Measurements from ENCODE around the gene MPHOSPH10. TPM values are rescaled to one million over a fixed set of nuclear protein-coding genes. Genes with fewer than 3 reads are reported as not detected.
A peak's percentile ranks its signal among the peaks of the same experiment; 100 is the strongest.
"Not testable (repeated sequence)": the region's sequence is repeated elsewhere in the genome, so short reads cannot be mapped to it uniquely, and the experiment has no call there.

Gene MPHOSPH10
- total RNA-seq, 1 experiment from 2014 or later: 26.6 TPM

- DNase-seq (ENCODE audit: low read depth): peak; percentile 30
Observed at GRCh38 chr2:71122387-71123298, 7.8 kb upstream of the MPHOSPH10 start.

DNA sequence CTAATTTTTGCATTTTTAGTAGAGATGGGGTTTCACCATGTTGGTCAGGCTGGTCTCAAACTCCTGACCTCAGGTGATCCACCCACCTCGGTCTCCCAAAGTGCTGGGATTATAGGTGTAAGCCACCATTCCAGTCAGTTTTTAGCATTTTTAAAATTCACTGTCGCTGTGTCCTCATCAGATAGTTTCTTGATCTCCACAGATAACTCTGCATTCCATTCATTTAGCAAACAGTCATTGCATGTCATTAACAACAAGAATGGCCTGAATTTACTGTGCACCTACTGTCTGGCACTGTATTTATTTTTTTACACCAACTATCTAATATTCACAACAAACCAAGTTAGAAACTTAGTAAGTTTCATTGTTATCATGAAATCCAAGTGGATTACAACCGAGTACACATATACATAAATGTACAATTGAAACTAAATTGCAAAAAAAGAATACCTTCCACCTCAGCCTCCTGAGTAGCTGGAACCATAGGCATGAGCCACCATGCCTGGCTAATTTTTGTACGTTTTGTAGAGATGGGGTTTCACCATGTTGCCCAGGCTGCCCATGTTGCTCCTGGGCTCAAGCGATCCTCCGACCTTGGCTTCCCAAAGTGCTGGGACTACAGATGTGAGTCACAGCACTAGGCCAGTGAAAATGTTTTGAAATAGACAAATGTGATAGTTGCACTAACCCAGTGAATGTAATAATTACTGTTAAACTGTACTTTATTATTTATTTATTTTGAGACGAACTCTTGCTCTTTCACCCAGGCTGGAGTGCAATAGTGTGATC lies 4.7 kb upstream of the MPHOSPH10 start:
- no peak for DNase-seq (ENCODE audit: low read depth)

DNA sequence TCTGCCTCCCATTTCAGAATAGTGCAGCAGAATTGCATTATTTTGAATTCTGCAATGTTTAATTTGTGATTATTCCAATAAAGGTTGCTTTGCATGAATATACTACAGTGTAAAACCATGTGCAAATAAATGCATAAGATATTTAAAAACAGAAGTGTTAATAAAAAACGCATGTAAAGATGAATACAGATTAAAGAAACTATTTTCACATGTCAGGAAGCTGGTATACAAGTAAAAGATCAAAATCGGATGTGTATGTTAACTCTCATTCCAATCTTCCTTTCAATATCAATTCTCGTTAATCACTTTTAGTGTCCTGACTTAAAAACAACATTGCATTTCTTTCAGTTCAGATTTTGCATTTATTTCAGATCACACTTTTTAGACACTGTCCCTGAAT lies 3.5 kb upstream of the MPHOSPH10 start:
- no peak for DNase-seq (ENCODE audit: low read depth)

- DNase-seq (ENCODE audit: low read depth): no peak
Observed at GRCh38 chr2:71129114-71129901, 1.1 kb upstream of the MPHOSPH10 start.

- DNase-seq (ENCODE audit: low read depth): peak; percentile 55
Observed at GRCh38 chr2:71129902-71130151, 607 bp upstream of the MPHOSPH10 start.

DNA sequence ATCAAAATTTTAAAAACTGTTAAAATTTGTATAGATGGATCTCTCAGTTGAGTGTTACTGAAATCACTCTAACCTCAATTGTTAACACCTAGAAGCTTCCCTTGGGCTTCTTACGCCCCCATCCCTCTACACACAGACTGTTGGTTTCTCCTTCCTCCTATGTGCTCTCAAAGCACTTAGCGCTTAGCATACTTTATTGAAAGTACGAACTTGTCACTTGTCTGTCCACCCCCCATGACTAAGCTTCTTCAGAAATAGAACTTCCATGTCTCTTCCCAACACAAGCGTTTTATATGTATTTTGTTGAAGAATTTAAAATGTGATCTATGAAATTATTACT lies 441 bp downstream of the MPHOSPH10 start:
- DNase-seq (ENCODE audit: low read depth): peak; percentile 10

- DNase-seq (ENCODE audit: low read depth): not testable (repeated sequence)
Observed at GRCh38 chr2:71131387-71132166, 1.1 kb downstream of the MPHOSPH10 start.

DNA sequence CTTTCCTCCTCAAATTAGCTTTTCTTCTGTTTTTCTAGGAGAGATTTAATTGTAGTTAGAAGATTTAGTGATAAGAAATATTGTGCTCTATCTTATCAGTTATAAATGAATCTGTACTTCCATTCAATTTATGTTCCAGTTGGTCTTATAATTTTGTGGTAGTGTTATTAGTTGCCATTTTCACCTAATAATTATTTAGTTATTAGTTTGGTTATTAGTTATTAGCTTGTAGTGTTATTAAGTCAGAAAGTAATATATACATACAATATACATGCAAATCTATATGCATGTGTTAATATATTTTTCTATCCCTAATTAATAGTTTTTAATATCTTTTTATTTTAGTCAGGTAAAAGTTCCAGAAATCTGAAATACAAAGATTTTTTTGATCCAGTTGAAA lies 3.2 kb downstream of the MPHOSPH10 start:
- no peak for DNase-seq (ENCODE audit: low read depth)

DNA sequence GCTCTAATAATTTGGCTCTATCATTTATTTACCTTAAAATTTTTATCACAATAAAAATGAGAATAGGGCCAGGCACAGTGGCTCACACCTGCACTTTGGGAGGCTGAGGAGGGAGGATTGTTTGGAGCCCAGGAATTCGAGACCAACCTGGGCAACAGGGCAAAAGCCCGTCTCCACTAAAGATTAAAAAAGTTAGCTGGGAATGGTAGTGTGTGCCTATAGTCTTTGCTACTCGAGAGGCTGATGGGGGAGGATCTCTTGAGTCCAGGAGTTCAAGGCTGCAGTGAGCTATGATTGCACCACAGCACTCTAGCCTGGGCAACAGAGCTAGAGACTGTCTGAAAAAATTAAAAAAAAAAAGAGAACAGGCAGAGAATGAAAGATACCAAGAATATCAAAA lies 5.7 kb downstream of the MPHOSPH10 start:
- DNase-seq (ENCODE audit: low read depth): no peak

DNA sequence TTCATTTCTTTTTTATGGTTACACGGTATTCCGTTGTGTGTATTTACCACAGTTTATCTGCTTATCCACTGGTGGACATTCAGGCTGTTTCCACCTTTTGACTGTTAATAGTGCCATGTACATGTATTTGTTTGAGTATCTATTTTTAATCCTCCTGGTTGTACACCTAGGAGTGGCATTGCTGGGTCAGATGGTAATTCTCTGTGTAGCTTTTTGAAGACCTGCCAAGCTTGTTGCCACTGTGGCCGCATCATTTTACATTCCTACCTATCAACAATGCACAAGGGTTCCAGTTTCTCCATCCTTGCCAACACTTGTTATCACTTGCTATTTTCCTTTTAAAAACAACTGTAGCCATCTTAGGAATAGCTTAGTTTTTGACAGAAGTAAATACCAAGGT lies 13.3 kb downstream of the MPHOSPH10 start:
- no peak for DNase-seq (ENCODE audit: low read depth)

DNA sequence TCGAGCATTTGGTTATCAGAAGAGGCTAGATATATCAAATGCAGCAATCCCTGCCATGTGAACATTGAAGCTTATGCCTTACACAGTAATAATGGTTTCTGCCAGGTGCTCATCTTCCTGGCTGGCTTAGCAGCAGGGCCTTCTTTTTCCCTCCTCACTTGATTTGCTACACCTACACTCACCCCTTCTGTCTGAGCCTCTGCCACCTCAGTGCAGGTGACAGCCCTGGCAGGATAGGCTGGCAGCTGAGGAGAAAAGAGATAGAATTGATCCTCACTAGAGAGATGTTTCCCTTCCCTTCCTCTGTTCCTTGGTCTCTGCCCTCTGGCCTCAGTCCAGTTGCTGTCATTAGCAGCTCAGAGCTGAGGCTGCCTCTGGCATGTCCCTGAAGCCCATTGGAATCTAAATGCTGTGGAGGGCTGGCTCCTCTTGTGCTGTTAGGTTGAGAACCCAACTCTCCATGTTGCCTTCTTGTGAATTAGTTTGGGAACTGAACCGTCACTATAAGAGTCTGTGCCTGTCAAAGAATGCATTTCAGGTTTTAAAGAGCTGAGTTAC lies 18.2 kb downstream of the MPHOSPH10 start:
- no peak for DNase-seq (ENCODE audit: low read depth)

DNA sequence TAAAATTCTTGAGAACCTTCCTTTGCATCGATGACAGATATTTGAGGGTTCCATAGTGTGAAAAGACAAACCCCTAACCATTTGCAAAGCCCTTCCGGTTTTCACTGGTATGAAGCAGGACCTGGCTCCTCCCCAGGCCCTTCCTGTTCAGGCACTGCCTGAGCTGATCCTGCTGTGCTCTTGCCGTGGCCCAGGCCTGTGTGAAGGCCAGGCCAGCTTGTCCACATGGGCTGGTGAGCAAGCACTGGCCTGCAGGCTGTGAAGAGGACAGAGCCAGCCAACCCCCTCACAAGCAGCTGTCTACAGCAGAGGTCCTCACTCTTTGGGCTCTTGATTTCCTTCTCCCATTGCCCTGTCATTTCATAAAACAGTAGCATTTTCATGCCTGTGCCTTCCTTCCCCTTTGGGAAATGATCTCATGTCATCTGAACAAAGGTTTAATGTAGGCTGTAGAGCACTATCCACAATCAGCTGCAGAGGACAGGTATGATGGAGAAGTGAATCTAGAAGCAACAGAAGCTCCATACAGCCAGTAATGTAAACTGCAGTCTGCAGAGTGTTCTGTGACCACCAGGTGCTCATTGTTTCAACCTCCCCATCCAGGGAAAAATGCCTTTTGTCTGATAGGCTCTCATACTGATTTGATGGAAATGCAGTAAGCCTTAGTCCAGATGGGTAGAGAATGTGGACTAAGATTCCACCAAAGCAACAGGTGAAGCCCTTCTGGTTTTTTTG lies 19.8 kb downstream of the MPHOSPH10 start:
- no peak for DNase-seq (ENCODE audit: low read depth)

- no peak for DNase-seq (ENCODE audit: low read depth)
Observed at GRCh38 chr2:71151620-71152019, 21.2 kb downstream of the MPHOSPH10 start.

- DNase-seq (ENCODE audit: low read depth): no peak
Observed at GRCh38 chr2:71153585-71154224, 23.3 kb downstream of the MPHOSPH10 start.

GRCh38 chr2:71154279-71154678 lies 23.8 kb downstream of the MPHOSPH10 start:
- DNase-seq (ENCODE audit: low read depth): no peak

GRCh38 chr2:71154798-71155197 lies 24.4 kb downstream of the MPHOSPH10 start:
- DNase-seq (ENCODE audit: low read depth): peak; percentile 36

DNA sequence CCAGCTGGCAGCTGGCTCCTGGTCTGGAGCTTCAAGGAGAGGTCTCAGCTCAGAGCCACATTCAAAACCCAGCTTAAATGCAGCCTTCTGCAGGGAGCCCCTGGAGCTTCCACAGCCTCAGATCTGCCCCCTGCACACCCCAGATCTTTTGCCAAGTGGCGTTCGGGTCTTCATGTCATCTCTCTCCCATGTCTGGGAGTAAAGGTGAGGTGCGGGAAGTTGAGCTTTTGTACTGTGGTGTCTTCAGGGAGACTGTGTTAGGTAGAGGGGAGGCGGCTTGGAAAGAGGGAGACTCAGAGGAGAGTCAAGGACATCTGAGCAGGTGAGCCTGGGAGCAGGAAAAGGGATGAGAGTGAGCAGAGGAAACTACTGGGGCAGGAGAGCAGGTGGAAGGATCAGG lies 25.4 kb downstream of the MPHOSPH10 start:
- no peak for DNase-seq (ENCODE audit: low read depth)

DNA sequence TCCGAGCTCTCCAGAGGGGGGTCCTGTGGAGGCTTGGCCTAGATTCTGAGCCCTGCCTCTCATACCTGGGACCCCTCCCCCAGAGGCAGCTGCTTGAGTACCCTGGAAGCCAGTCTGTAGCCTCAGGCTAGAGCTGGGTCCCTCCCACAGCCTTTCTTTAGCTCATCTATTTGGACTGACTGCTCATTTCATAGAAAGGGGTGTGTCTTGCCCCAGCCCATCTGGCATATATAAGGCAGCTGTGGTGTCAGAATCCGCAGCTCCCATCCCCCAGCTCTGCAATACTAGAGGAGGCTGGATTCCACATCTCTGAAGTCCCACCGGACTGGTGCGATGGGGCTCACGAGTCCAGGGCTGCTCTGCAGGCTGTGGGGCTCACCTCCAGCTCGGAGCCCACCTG lies 26.1 kb downstream of the MPHOSPH10 start:
- no peak for DNase-seq (ENCODE audit: low read depth)

- DNase-seq (ENCODE audit: low read depth): peak; percentile 26
Observed at GRCh38 chr2:71157124-71157793, 26.8 kb downstream of the MPHOSPH10 start.
